ENCODE results near the gene FBXL16. TPM values are rescaled to one million over a fixed set of nuclear protein-coding genes. Genes with fewer than 3 reads are reported as not detected.
A peak's percentile ranks its signal among the peaks of the same experiment; 100 is the strongest.

Gene FBXL16
- total RNA-seq, 1 donor from 2014 or later: 0.13 TPM

GRCh38 chr16:732332-732731 is 26.7 kb upstream of the FBXL16 start:
- H3K4me1 ChIP-seq: peaks cover 5% of the 10 kb centered on the region
- peaks cover 7% of the 10 kb centered on the region for H4K20me1 ChIP-seq (ENCODE audit: low read depth)
- H3F3A ChIP-seq (ENCODE audit: low read depth): peaks cover 14% of the 10 kb centered on the region
- H3K27me3 ChIP-seq: peaks cover 22% of the 10 kb centered on the region
- H3K9me3 Mint-ChIP-seq: no peaks in the 10 kb centered on the region
- no peaks in the 10 kb centered on the region for H3K79me2 ChIP-seq (ENCODE audit: low read depth)
- no peak overlapping the region for H2AFZ ChIP-seq (replicated peaks)
- H3K36me3 ChIP-seq: no peaks in the 10 kb centered on the region
- no peak overlapping the region for H3K27ac Mint-ChIP-seq
- H3K9ac ChIP-seq: no peak overlapping the region
- no peak for DNase-seq (ENCODE audit: low spot score)
- no peak overlapping the region for H3K4me2 ChIP-seq
- TF ChIP-seq EZH2 (IDR thresholded peaks at IDR 0.05): no peak
- no peak for TF ChIP-seq CTCF (IDR thresholded peaks at IDR 0.05)
- TF ChIP-seq EZH2phosphoT487 (IDR thresholded peaks at IDR 0.05): no peak
- no peaks in the 10 kb centered on the region for H3K9me3 ChIP-seq (ENCODE audit: low read depth)
- H3K36me3 Mint-ChIP-seq: peaks cover 2% of the 10 kb centered on the region
- no peak overlapping the region for H3K4me3 ChIP-seq
- peaks cover 3% of the 10 kb centered on the region for H3K27me3 Mint-ChIP-seq (ENCODE audit: insufficient read depth, low read depth)
- no peak overlapping the region for H3K4me3 Mint-ChIP-seq
- no peak overlapping the region for H3K27ac ChIP-seq
- no peaks in the 10 kb centered on the region for H3K4me1 Mint-ChIP-seq

GRCh38 chr16:730666-731509 is 25.3 kb upstream of the FBXL16 start:
- no peaks in the 10 kb centered on the region for H3K9me3 Mint-ChIP-seq
- H3K4me1 ChIP-seq: peaks cover 8% of the 10 kb centered on the region
- no peaks in the 10 kb centered on the region for H3K36me3 ChIP-seq
- no peak overlapping the region for H3K4me3 Mint-ChIP-seq
- TF ChIP-seq EZH2 (IDR thresholded peaks at IDR 0.05) (no peak), CTCF (IDR thresholded peaks at IDR 0.05) (no peak), EZH2phosphoT487 (IDR thresholded peaks at IDR 0.05) (no peak)
- no peak overlapping the region for H3K4me2 ChIP-seq
- no peak overlapping the region for H2AFZ ChIP-seq (replicated peaks)
- no peaks in the 10 kb centered on the region for H3K9me3 ChIP-seq (ENCODE audit: low read depth)
- H3K4me1 Mint-ChIP-seq: no peaks in the 10 kb centered on the region
- H3K27me3 Mint-ChIP-seq (ENCODE audit: insufficient read depth, low read depth): peaks cover 4% of the 10 kb centered on the region
- H4K20me1 ChIP-seq (ENCODE audit: low read depth): peaks cover 16% of the 10 kb centered on the region
- H3K9ac ChIP-seq: no peak overlapping the region
- H3K27me3 ChIP-seq: peaks cover 37% of the 10 kb centered on the region
- no peak overlapping the region for H3K27ac Mint-ChIP-seq
- H3F3A ChIP-seq (ENCODE audit: low read depth): peaks cover 27% of the 10 kb centered on the region
- no peak overlapping the region for H3K4me3 ChIP-seq
- DNase-seq (ENCODE audit: low spot score): peak; percentile 1
- no peak overlapping the region for H3K27ac ChIP-seq
- H3K79me2 ChIP-seq (ENCODE audit: low read depth): no peaks in the 10 kb centered on the region
- H3K36me3 Mint-ChIP-seq: peaks cover 2% of the 10 kb centered on the region

GRCh38 chr16:729768-730665 is 24.4 kb upstream of the FBXL16 start:
- Mint-ChIP-seq H3K36me3 (no peaks in the 10 kb centered on the region), H3K4me1 (no peaks in the 10 kb centered on the region), H3K9me3 (no peaks in the 10 kb centered on the region), H3K27ac (no peak overlapping the region), H3K4me3 (no peak overlapping the region), H3K27me3 (ENCODE audit: insufficient read depth, low read depth) (peaks cover 7% of the 10 kb centered on the region)
- no peaks in the 10 kb centered on the region for H3K9me3 ChIP-seq (ENCODE audit: low read depth)
- H3K36me3 ChIP-seq: no peaks in the 10 kb centered on the region
- no peak overlapping the region for H3K4me3 ChIP-seq
- H3K27me3 ChIP-seq: peaks cover 45% of the 10 kb centered on the region
- H4K20me1 ChIP-seq (ENCODE audit: low read depth): peaks cover 20% of the 10 kb centered on the region
- H3F3A ChIP-seq (ENCODE audit: low read depth): peaks cover 30% of the 10 kb centered on the region
- no peak overlapping the region for H3K4me2 ChIP-seq
- no peaks in the 10 kb centered on the region for H3K79me2 ChIP-seq (ENCODE audit: low read depth)
- no peak overlapping the region for H3K27ac ChIP-seq
- no peak overlapping the region for H3K9ac ChIP-seq
- DNase-seq (ENCODE audit: low spot score): no peak
- TF ChIP-seq CTCF (IDR thresholded peaks at IDR 0.05): no peak
- no peak for TF ChIP-seq EZH2 (IDR thresholded peaks at IDR 0.05)
- no peak for TF ChIP-seq EZH2phosphoT487 (IDR thresholded peaks at IDR 0.05)
- no peak overlapping the region for H2AFZ ChIP-seq (replicated peaks)
- peaks cover 8% of the 10 kb centered on the region for H3K4me1 ChIP-seq
